G401 (cell line): ENCODE measurements around the gene MTCH2. TPM values are rescaled to one million over a fixed set of nuclear protein-coding genes. Genes with fewer than 3 reads are reported as not detected.

Experiments
- DNase-seq: peaks from one replicate; pipeline ENCODE4 v3.0.0-alpha.2; 2015; ENCODE audit warnings: low spot score
- in situ Hi-C: cut with HindIII; loops from 2 replicates; pipeline ENCODE4 v1.10.0; 2016; ENCODE audit warnings: low sequenced_read_pairs, mixed read lengths
- total RNA-seq: library from RNA; depleted of rRNA; stranded (reverse); fragments of >200 nt; shearing (Covaris generic); gene quantifications from 2 replicates; pipeline ENCODE4 v1.2.3, GENCODE V29; 2014

Gene MTCH2
- total RNA-seq, 1 experiment from 2014 or later = 33.2 TPM

GRCh38 chr11:47593934-47594855 is 48.2 kb downstream of the MTCH2 start, which contains the start of gene C1QTNF4:
Gene C1QTNF4, minus strand, starts transcription at chr11:47594411. Its CDS starts 3,601 bp downstream, at chr11:47590810.
- DNase-seq = peak; percentile 43
- in situ Hi-C loops = no loop called here

GRCh38 chr11:47593492-47593933 is 48.8 kb downstream of the MTCH2 start:
- in situ Hi-C loops = no loop called here
- DNase-seq = peak; percentile 56

GRCh38 chr11:47592970-47593369 is 49.4 kb downstream of the MTCH2 start:
- DNase-seq = no peak
- in situ Hi-C loops = no loop called here

GRCh38 chr11:47592251-47592650 is 50.1 kb downstream of the MTCH2 start:
- DNase-seq = peak; percentile 26
- in situ Hi-C loops = no loop called here

GRCh38 chr11:47591764-47592163 is 50.6 kb downstream of the MTCH2 start:
- in situ Hi-C loops = no loop called here
- DNase-seq = peak; percentile 24

- peak; percentile 37 for DNase-seq
- in situ Hi-C loops = no loop called here
These were observed 52.1 kb downstream of the MTCH2 start for GRCh38 chr11:47589977-47590861.

- peak; percentile 23 for DNase-seq
- in situ Hi-C loops = no loop called here
These were observed 52.8 kb downstream of the MTCH2 start for GRCh38 chr11:47589584-47589976.

- in situ Hi-C loops = no loop called here
- DNase-seq = no peak
These were observed 53.2 kb downstream of the MTCH2 start for GRCh38 chr11:47589118-47589517.

- in situ Hi-C loops = no loop called here
These were observed 54.5 kb downstream of the MTCH2 start for GRCh38 chr11:47587723-47588326.

GRCh38 chr11:47587039-47587716 is 55.2 kb downstream of the MTCH2 start:
- no peak for DNase-seq
- in situ Hi-C loops = no loop called here

More at GRCh38 chr11:47587723-47588326, 54.5 kb downstream of the MTCH2 start:
- DNase-seq = peak; percentile 25

- in situ Hi-C loops = no loop called here
These were observed 56.1 kb downstream of the MTCH2 start, which contains the start of gene FAM180B for GRCh38 chr11:47586098-47586855. Gene FAM180B, plus strand, starts transcription at chr11:47586678. Its CDS starts 91 bp downstream, at chr11:47586769.

GRCh38 chr11:47583844-47584243 is 58.5 kb downstream of the MTCH2 start:
- in situ Hi-C loops = no loop called here
- DNase-seq = no peak

More at GRCh38 chr11:47586098-47586855, 56.1 kb downstream of the MTCH2 start, which contains the start of gene FAM180B:
- peak; percentile 59 for DNase-seq

GRCh38 chr11:47578524-47579494 is 63.5 kb downstream of the MTCH2 start, which contains the start of the genes KBTBD4 and NDUFS3:
Gene KBTBD4, minus strand, starts transcription at chr11:47578970. Its CDS starts 19 bp downstream, at chr11:47578951.
Gene NDUFS3, plus strand, starts transcription at chr11:47579074. Its CDS starts 18 bp downstream, at chr11:47579092.
- DNase-seq = peak; percentile 92
- in situ Hi-C loops = no loop called here

- in situ Hi-C loops = no loop called here
- DNase-seq = peak; percentile 29
These were observed 64.8 kb downstream of the MTCH2 start for GRCh38 chr11:47577460-47578041.

- no peak for DNase-seq
- in situ Hi-C loops = no loop called here
These were observed 69.0 kb downstream of the MTCH2 start for GRCh38 chr11:47573321-47573720.

- DNase-seq = peak; percentile 50
These were observed 69.6 kb downstream of the MTCH2 start for GRCh38 chr11:47572715-47573255.

More at GRCh38 chr11:47572715-47573255, 69.6 kb downstream of the MTCH2 start:
- in situ Hi-C loops = no loop called here
